ENCODE measurements around the gene AHDC1. TPM values are rescaled to one million over a fixed set of nuclear protein-coding genes. Genes with fewer than 3 reads are reported as not detected.
"Not testable (repeated sequence)": the region's sequence is repeated elsewhere in the genome, so short reads cannot be mapped to it uniquely, and the experiment has no call there.

The AHDC1 gene
- polyA plus RNA-seq, 5 donors, result 25.5 to 51.2 (median 47.9) TPM

- no peak for DNase-seq
These were observed 65.2 kb downstream of the AHDC1 start for GRCh38 chr1:27538793-27539192.

- not testable (repeated sequence) for DNase-seq
These were observed 65.7 kb downstream of the AHDC1 start for GRCh38 chr1:27538305-27538676.

GRCh38 chr1:27536767-27537166 is 67.2 kb downstream of the AHDC1 start:
- peak; percentile 72 to 74 for DNase-seq

GRCh38 chr1:27536010-27536757 is 67.8 kb downstream of the AHDC1 start:
- DNase-seq, result no peak

- no peak for DNase-seq
These were observed 68.6 kb downstream of the AHDC1 start for GRCh38 chr1:27535386-27535785.

- DNase-seq, result no peak
These were observed 71.8 kb downstream of the AHDC1 start for GRCh38 chr1:27531959-27532685.

GRCh38 chr1:27530192-27530591 is 73.8 kb downstream of the AHDC1 start:
- no peak for DNase-seq

GRCh38 chr1:27529704-27530018 is 74.3 kb downstream of the AHDC1 start:
- no peak for DNase-seq

- peak in 1 of 2 donors; percentile 55 for DNase-seq
These were observed 74.9 kb downstream of the AHDC1 start for GRCh38 chr1:27528818-27529703.

GRCh38 chr1:27527890-27528817 is 75.8 kb downstream of the AHDC1 start:
- peak in 1 of 2 donors; percentile 78 for DNase-seq

GRCh38 chr1:27527223-27527889 is 76.6 kb downstream of the AHDC1 start:
- peak; percentile 87 to 88 for DNase-seq

- no peak for DNase-seq
These were observed 77.2 kb downstream of the AHDC1 start for GRCh38 chr1:27526569-27527222.

GRCh38 chr1:27525296-27526272 is 78.4 kb downstream of the AHDC1 start:
- DNase-seq, result peak; percentile 86 to 89

- no peak for DNase-seq
These were observed 80.5 kb downstream of the AHDC1 start for GRCh38 chr1:27523337-27524020.

GRCh38 chr1:27522432-27523336 is 81.3 kb downstream of the AHDC1 start:
- peak; percentile 78 to 82 for DNase-seq

- no peak for DNase-seq
These were observed 82.0 kb downstream of the AHDC1 start for GRCh38 chr1:27521861-27522431.

- DNase-seq, result no peak
These were observed 82.6 kb downstream of the AHDC1 start for GRCh38 chr1:27521336-27521831.

Data from right lung (tissue), 5 donors.